Head of caudate nucleus (tissue), 42 donors: ENCODE data around the gene TMEM89.

Source experiments
- DNase-seq, 42 donors: peaks; one replicate each; pipeline versions ENCODE4 v3.0.0 to v3.0.0-alpha.2; 2020 to 2021; ENCODE audit warnings: mixed read lengths in 7 of 42
- intact Hi-C: fragments of 100-400 bp; cut with DNase I; formaldehyde crosslinking; loops from one replicate; pipeline ENCODE4 v1.15.0; 2022

Gene TMEM89

GRCh38 chr3:48624767-48625166 lies 3.2 kb upstream of the TMEM89 start:
- DNase-seq = no peak
- intact Hi-C loops = no loop called here

GRCh38 chr3:48623851-48624547 lies 2.4 kb upstream of the TMEM89 start:
- intact Hi-C loops = no loop called here
- no peak for DNase-seq

- intact Hi-C loops = no loop called here
- no peak for DNase-seq
Observed at GRCh38 chr3:48619541-48620524, 1.7 kb downstream of the TMEM89 start.

GRCh38 chr3:48617559-48617958 lies 4.0 kb downstream of the TMEM89 start:
- intact Hi-C loops = no loop called here
- no peak for DNase-seq

- intact Hi-C loops = no loop called here
- DNase-seq = no peak
Observed at GRCh38 chr3:48614044-48614443, 7.5 kb downstream of the TMEM89 start.

- no peak for DNase-seq
- intact Hi-C loops = no loop called here
Observed at GRCh38 chr3:48612309-48612708, 9.3 kb downstream of the TMEM89 start.

- DNase-seq = peak; percentile 78 to 96 (median 90)
- intact Hi-C loops = no loop called here
Observed at GRCh38 chr3:48609088-48610005, 12.2 kb downstream of the TMEM89 start, which contains the start of gene UQCRC1. TSS of gene UQCRC1 (minus strand) at chr3:48609646. CDS start at chr3:48609620, 26 bp downstream.

GRCh38 chr3:48607519-48607918 lies 14.1 kb downstream of the TMEM89 start:
- intact Hi-C loops = no loop called here
- no peak for DNase-seq

GRCh38 chr3:48601622-48601994 lies 20.0 kb downstream of the TMEM89 start:
- intact Hi-C loops = no loop called here

GRCh38 chr3:48600711-48601621 lies 20.6 kb downstream of the TMEM89 start:
- intact Hi-C loops = no loop called here

More at GRCh38 chr3:48601622-48601994, 20.0 kb downstream of the TMEM89 start:
- no peak for DNase-seq

GRCh38 chr3:48599509-48600285 lies 21.9 kb downstream of the TMEM89 start:
- intact Hi-C loops = no loop called here
- no peak for DNase-seq

More at GRCh38 chr3:48600711-48601621, 20.6 kb downstream of the TMEM89 start:
- DNase-seq = no peak

GRCh38 chr3:48599077-48599501 lies 22.5 kb downstream of the TMEM89 start:
- intact Hi-C loops = no loop called here

GRCh38 chr3:48598323-48599076 lies 23.1 kb downstream of the TMEM89 start:
- no peak for DNase-seq
- intact Hi-C loops = no loop called here

More at GRCh38 chr3:48599077-48599501, 22.5 kb downstream of the TMEM89 start:
- no peak for DNase-seq

- no peak for DNase-seq
- intact Hi-C loops = no loop called here
Observed at GRCh38 chr3:48597408-48597800, 24.2 kb downstream of the TMEM89 start.

- intact Hi-C loops = no loop called here
- no peak for DNase-seq
Observed at GRCh38 chr3:48596676-48597407, 24.7 kb downstream of the TMEM89 start.

GRCh38 chr3:48596157-48596556 lies 25.4 kb downstream of the TMEM89 start:
- intact Hi-C loops = no loop called here
- no peak for DNase-seq
